HEK293 (cell line): ENCODE measurements around the gene CD9.

Source experiments
- CTCF ChIA-PET: fragments of 350-600 bp; formaldehyde crosslinking; extraction: SDS; loops from one replicate; lab custom pipeline; 2021; ENCODE audit warnings: antibody characterized with exemption; lab: Yijun Ruan, JAX
- POLR2A ChIA-PET: fragments of 300-600 bp; formaldehyde crosslinking; extraction: SDS; loops from one replicate; lab custom pipeline; 2020; ENCODE audit warnings: antibody characterized with exemption, inconsistent platforms; lab: Yijun Ruan, JAX
- H3K27ac ChIP-seq: fragments of 200-500 bp; sonication (Bioruptor generic); 2 replicates; pipeline ENCODE4 v1.5.1; 2014; ENCODE audit warnings: low read depth, low read length, control low read depth, inconsistent platforms; ENCODE audit errors: extremely low read depth
- H3K36me3 ChIP-seq, 2 experiments: fragments of 200-500 bp in 1 of 2; sonication (Bioruptor generic) in 1 of 2; 1 replicate in 1 of 2; 2 replicates in 1 of 2; pipeline ENCODE4 v1.5.1; 2014 to 2017; ENCODE audit warnings: inconsistent platforms in 2 of 2, low read length in 2 of 2; ENCODE audit not compliant: control insufficient read depth in 2 of 2, insufficient read depth in 1 of 2
- H3K4me1 ChIP-seq: fragments of 200-500 bp; sonication (Bioruptor generic); 2 replicates; pipeline ENCODE4 v1.5.1; 2014; ENCODE audit warnings: mild to moderate bottlenecking, low read length, inconsistent platforms; ENCODE audit not compliant: control insufficient read depth, insufficient read depth
- H3K4me3 ChIP-seq: 2 replicates; pipeline ENCODE4 v1.5.1; 2011; ENCODE audit warnings: low read depth, mild to moderate bottlenecking, control low read depth, low read length, moderate library complexity
- H3K9me3 ChIP-seq: fragments of 200-500 bp; sonication (Bioruptor generic); 2 replicates; pipeline ENCODE4 v1.5.1; 2014; ENCODE audit warnings: low read depth, low read length, inconsistent platforms; ENCODE audit not compliant: control insufficient read depth, insufficient read depth
- BCL11A ChIP-seq: fragments of 450-650 bp; formaldehyde crosslinking; IDR thresholded peaks from 2 replicates; pipeline ENCODE4 v1.5.1; 2016; ENCODE audit warnings: low read depth, missing biosample characterization, missing genetic modification characterization
- EGR2 ChIP-seq: fragments of 450-650 bp; formaldehyde crosslinking; IDR thresholded peaks from 2 replicates; pipeline ENCODE4 v1.5.1; 2016; ENCODE audit warnings: low read depth, missing biosample characterization, missing genetic modification characterization
- IKZF3 ChIP-seq: fragments of 450-650 bp; IDR thresholded peaks from 2 replicates; pipeline ENCODE4 v1.5.0; 2018; ENCODE audit warnings: missing biosample characterization, mild to moderate bottlenecking, missing genetic modification characterization, moderate library complexity
- RBAK ChIP-seq: fragments of 450-650 bp; formaldehyde crosslinking; IDR thresholded peaks from 2 replicates; pipeline ENCODE4 v1.5.1; 2016; ENCODE audit warnings: missing biosample characterization, missing genetic modification characterization
- ZFP41 ChIP-seq: fragments of 450-650 bp; formaldehyde crosslinking; IDR thresholded peaks from 2 replicates; pipeline ENCODE4 v1.5.1; 2016; ENCODE audit warnings: missing biosample characterization, missing genetic modification characterization, borderline replicate concordance
- ZNF114 ChIP-seq: fragments of 450-650 bp; formaldehyde crosslinking; IDR thresholded peaks from 2 replicates; pipeline ENCODE4 v1.5.0; 2017; ENCODE audit warnings: missing biosample characterization, missing genetic modification characterization
- ZNF239 ChIP-seq: fragments of 450-650 bp; formaldehyde crosslinking; IDR thresholded peaks from 2 replicates; pipeline ENCODE4 v1.5.1; 2016; ENCODE audit warnings: missing biosample characterization, missing genetic modification characterization
- ZNF292 ChIP-seq: fragments of 450-650 bp; formaldehyde crosslinking; IDR thresholded peaks from 2 replicates; pipeline ENCODE4 v1.5.1; 2016; ENCODE audit warnings: low read depth, missing biosample characterization, missing genetic modification characterization, borderline replicate concordance
- ZNF311 ChIP-seq: fragments of 450-650 bp; formaldehyde crosslinking; IDR thresholded peaks from 2 replicates; pipeline ENCODE4 v1.5.1; 2017; ENCODE audit warnings: missing biosample characterization, missing genetic modification characterization, borderline replicate concordance
- ZNF350 ChIP-seq: fragments of 450-650 bp; formaldehyde crosslinking; IDR thresholded peaks from 2 replicates; pipeline ENCODE4 v1.5.0; 2017; ENCODE audit warnings: missing biosample characterization, mild to moderate bottlenecking, missing genetic modification characterization
- ZNF473 ChIP-seq: fragments of 450-650 bp; formaldehyde crosslinking; IDR thresholded peaks from 2 replicates; pipeline ENCODE4 v1.5.1; 2017; ENCODE audit warnings: missing biosample characterization, missing genetic modification characterization
- ZNF48 ChIP-seq: fragments of 450-650 bp; formaldehyde crosslinking; IDR thresholded peaks from 2 replicates; pipeline ENCODE4 v1.5.1; 2016; ENCODE audit warnings: missing biosample characterization, missing genetic modification characterization
- ZNF560 ChIP-seq: fragments of 450-650 bp; formaldehyde crosslinking; IDR thresholded peaks from 2 replicates; pipeline ENCODE4 v1.5.1; 2017; ENCODE audit warnings: missing biosample characterization, missing genetic modification characterization, borderline replicate concordance
- ZNF843 ChIP-seq: fragments of 450-650 bp; formaldehyde crosslinking; IDR thresholded peaks from 2 replicates; pipeline ENCODE4 v1.5.1; 2016; ENCODE audit warnings: missing biosample characterization, missing genetic modification characterization
- TF ChIP-seq, protein P1 (sequence below): fragments of 450-650 bp; IDR thresholded peaks from 2 replicates; pipeline ENCODE4 v1.5.1; 2018; ENCODE audit warnings: missing biosample characterization, missing genetic modification characterization
- TF ChIP-seq, protein P2 (sequence below): fragments of 450-650 bp; formaldehyde crosslinking; IDR thresholded peaks from 2 replicates; pipeline ENCODE4 v1.5.1; 2016; ENCODE audit warnings: missing biosample characterization, missing genetic modification characterization
- TF ChIP-seq, protein P3 (sequence below): fragments of 450-650 bp; formaldehyde crosslinking; IDR thresholded peaks from 2 replicates; pipeline ENCODE4 v1.5.1; 2017; ENCODE audit warnings: missing biosample characterization, missing genetic modification characterization
- TF ChIP-seq, protein P4 (sequence below): fragments of 450-650 bp; formaldehyde crosslinking; IDR thresholded peaks from 2 replicates; pipeline ENCODE4 v1.5.1; 2016; ENCODE audit warnings: missing biosample characterization, missing genetic modification characterization, low read depth
- TF ChIP-seq, protein P5 (sequence below): fragments of 450-650 bp; formaldehyde crosslinking; IDR thresholded peaks from 2 replicates; pipeline ENCODE4 v1.5.1; 2017; ENCODE audit warnings: missing biosample characterization, missing genetic modification characterization

Gene CD9

DNA sequence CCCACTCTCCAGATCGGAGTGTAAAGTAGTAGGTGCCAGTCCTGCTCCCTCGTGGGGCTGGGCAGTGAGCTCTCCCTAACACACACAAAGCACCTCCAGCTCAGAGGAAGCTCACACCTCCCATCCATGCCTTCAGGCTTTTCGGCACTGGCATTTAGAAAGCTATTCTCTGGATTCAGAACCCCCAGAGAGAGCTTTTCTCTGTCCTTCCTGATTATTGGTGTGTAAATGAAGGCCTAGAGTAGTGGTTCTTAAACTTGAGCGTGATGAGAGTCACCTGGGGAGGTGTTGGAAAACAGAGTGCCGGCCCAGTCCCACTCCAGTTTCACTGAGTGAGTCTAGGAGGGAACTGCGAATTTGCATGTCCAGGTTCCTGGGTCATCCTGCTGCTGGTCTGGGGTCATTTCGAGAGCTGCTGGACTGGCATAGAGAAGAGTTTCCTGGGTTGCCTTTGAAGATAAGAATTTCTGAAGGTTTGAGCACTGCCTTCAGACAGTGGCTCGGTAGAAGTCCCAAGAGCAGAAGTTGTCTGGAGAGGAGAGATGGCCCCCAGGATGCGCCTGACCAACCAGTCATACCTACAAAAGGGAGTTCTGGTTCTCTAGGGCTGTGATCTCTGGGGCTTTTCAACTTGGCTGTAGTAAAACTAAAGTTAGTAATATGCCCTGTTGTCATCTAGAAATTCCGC is 15.1 kb downstream of the CD9 start (continued):
- TF ChIP-seq, protein P1, sequence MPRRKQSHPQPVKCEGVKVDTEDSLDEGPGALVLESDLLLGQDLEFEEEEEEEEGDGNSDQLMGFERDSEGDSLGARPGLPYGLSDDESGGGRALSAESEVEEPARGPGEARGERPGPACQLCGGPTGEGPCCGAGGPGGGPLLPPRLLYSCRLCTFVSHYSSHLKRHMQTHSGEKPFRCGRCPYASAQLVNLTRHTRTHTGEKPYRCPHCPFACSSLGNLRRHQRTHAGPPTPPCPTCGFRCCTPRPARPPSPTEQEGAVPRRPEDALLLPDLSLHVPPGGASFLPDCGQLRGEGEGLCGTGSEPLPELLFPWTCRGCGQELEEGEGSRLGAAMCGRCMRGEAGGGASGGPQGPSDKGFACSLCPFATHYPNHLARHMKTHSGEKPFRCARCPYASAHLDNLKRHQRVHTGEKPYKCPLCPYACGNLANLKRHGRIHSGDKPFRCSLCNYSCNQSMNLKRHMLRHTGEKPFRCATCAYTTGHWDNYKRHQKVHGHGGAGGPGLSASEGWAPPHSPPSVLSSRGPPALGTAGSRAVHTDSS (tag by site-specific recombination): no peak
- TF ChIP-seq ZNF473 (tag by site-specific recombination) (no peak), EGR2 (tag by site-specific recombination) (no peak)
- TF ChIP-seq, protein P2, sequence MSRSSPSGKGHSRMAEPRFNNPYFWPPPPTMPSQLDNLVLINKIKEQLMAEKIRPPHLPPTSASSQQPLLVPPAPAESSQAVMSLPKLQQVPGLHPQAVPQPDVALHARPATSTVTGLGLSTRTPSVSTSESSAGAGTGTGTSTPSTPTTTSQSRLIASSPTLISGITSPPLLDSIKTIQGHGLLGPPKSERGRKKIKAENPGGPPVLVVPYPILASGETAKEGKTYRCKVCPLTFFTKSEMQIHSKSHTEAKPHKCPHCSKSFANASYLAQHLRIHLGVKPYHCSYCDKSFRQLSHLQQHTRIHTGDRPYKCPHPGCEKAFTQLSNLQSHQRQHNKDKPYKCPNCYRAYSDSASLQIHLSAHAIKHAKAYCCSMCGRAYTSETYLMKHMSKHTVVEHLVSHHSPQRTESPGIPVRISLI (tag by site-specific recombination): no peak
- TF ChIP-seq, protein P3, sequence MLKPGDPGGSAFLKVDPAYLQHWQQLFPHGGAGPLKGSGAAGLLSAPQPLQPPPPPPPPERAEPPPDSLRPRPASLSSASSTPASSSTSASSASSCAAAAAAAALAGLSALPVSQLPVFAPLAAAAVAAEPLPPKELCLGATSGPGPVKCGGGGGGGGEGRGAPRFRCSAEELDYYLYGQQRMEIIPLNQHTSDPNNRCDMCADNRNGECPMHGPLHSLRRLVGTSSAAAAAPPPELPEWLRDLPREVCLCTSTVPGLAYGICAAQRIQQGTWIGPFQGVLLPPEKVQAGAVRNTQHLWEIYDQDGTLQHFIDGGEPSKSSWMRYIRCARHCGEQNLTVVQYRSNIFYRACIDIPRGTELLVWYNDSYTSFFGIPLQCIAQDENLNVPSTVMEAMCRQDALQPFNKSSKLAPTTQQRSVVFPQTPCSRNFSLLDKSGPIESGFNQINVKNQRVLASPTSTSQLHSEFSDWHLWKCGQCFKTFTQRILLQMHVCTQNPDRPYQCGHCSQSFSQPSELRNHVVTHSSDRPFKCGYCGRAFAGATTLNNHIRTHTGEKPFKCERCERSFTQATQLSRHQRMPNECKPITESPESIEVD: no peak
- TF ChIP-seq, all 188 proteins: peak for 0

DNA sequence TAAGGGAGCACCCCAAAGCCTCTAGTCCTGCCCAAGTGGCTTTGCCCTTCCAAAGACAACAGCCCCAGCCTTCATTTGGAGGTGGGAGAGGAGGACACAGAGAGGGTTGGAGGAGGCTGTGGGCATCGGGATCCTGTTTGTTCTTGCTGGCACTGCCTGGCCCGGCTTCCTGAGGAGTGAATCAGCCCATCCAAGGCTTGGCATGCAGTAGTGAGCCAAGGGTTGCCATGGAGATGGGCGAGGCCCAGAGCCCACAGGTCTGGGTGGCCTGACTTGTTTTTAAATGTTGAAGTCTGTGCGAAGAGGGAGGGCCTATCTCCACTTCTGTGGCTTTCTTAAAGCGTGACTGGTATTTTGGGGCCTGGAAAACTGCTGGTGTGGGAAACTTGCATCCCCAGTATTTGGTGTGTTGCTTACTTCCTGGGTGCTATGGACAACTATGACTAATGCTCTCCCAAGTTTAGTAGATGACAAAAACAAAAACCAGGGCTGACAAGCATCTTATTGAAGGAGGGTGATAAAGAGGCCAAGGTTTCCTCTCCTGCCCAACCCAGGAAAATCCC is 15.8 kb downstream of the CD9 start:
- Histone ChIP-seq H3K4me1 (no peaks in the 10 kb centered on the region), H3K4me3 (no peak overlapping the region)
- ChIA-PET POLR2A (no interaction called here), CTCF (interaction anchor here (0.5 to 1.7 kb wide), 5 partner anchors 9 to 127 kb away, joined by 3 to 4 read pairs (median 4); no protein-coding TSS in a partner anchor)
- no peak for TF ChIP-seq ZNF239 (tag by site-specific recombination)
- TF ChIP-seq BCL11A: no peak
- TF ChIP-seq, protein P4, sequence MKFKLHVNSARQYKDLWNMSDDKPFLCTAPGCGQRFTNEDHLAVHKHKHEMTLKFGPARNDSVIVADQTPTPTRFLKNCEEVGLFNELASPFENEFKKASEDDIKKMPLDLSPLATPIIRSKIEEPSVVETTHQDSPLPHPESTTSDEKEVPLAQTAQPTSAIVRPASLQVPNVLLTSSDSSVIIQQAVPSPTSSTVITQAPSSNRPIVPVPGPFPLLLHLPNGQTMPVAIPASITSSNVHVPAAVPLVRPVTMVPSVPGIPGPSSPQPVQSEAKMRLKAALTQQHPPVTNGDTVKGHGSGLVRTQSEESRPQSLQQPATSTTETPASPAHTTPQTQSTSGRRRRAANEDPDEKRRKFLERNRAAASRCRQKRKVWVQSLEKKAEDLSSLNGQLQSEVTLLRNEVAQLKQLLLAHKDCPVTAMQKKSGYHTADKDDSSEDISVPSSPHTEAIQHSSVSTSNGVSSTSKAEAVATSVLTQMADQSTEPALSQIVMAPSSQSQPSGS: no peak
- TF ChIP-seq ZNF843 (tag by site-specific recombination): no peak
- TF ChIP-seq ZNF114 (tag by site-specific recombination): no peak
- no peak for TF ChIP-seq IKZF3 (tag by site-specific recombination)
- no peak for TF ChIP-seq RBAK (tag by site-specific recombination)
- TF ChIP-seq ZFP41: no peak
- TF ChIP-seq, protein P5, sequence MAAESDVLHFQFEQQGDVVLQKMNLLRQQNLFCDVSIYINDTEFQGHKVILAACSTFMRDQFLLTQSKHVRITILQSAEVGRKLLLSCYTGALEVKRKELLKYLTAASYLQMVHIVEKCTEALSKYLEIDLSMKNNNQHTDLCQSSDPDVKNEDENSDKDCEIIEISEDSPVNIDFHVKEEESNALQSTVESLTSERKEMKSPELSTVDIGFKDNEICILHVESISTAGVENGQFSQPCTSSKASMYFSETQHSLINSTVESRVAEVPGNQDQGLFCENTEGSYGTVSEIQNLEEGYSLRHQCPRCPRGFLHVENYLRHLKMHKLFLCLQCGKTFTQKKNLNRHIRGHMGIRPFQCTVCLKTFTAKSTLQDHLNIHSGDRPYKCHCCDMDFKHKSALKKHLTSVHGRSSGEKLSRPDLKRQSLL (tag by site-specific recombination): no peak
- TF ChIP-seq ZNF350 (tag by site-specific recombination): no peak
- TF ChIP-seq ZNF292: no peak
- no peak for TF ChIP-seq ZNF311 (tag by site-specific recombination)
- TF ChIP-seq ZNF560 (tag by site-specific recombination): no peak
- TF ChIP-seq ZNF48 (tag by site-specific recombination): no peak
- TF ChIP-seq, all 188 proteins: peak for 0
- no peaks in the 10 kb centered on the region for H3K36me3 ChIP-seq
- no peak overlapping the region for H3K27ac ChIP-seq
- H3K9me3 ChIP-seq: no peaks in the 10 kb centered on the region
